Measurements from ENCODE around the gene CFAP45.

The CFAP45 gene

GRCh38 chr1:159923203-159924024 is 23.4 kb upstream of the CFAP45 start:
- peak; percentile 84 for DNase-seq

- DNase-seq: no peak
Observed at GRCh38 chr1:159922511-159923202, 22.7 kb upstream of the CFAP45 start.

GRCh38 chr1:159921700-159922504 is 21.9 kb upstream of the CFAP45 start:
- peak; percentile 45 for DNase-seq

- no peak for DNase-seq
Observed at GRCh38 chr1:159921251-159921650, 21.3 kb upstream of the CFAP45 start.

- no peak for DNase-seq
Observed at GRCh38 chr1:159920651-159921050, 20.7 kb upstream of the CFAP45 start.

GRCh38 chr1:159920202-159920601 is 20.2 kb upstream of the CFAP45 start:
- DNase-seq: no peak

- DNase-seq: no peak
Observed at GRCh38 chr1:159919236-159919865, 19.4 kb upstream of the CFAP45 start.

- DNase-seq: no peak
Observed at GRCh38 chr1:159918352-159919200, 18.6 kb upstream of the CFAP45 start.

GRCh38 chr1:159917533-159918351 is 17.8 kb upstream of the CFAP45 start:
- DNase-seq: no peak

- peak; percentile 100 for DNase-seq
Observed at GRCh38 chr1:159916242-159917051, 16.5 kb upstream of the CFAP45 start.

GRCh38 chr1:159915571-159916241 is 15.7 kb upstream of the CFAP45 start:
- no peak for DNase-seq

- peak; percentile 38 for DNase-seq
Observed at GRCh38 chr1:159914252-159915018, 14.5 kb upstream of the CFAP45 start.

GRCh38 chr1:159913451-159914192 is 13.7 kb upstream of the CFAP45 start:
- DNase-seq: peak; percentile 66

- no peak for DNase-seq
Observed at GRCh38 chr1:159911326-159912070, 11.5 kb upstream of the CFAP45 start.

GRCh38 chr1:159908031-159908940 is 8.3 kb upstream of the CFAP45 start:
- DNase-seq: no peak

GRCh38 chr1:159906960-159907359 is 7.0 kb upstream of the CFAP45 start:
- DNase-seq: no peak
